Activated B cell treated with CpG ODN at 0.5 μM for 24 hours (primary cell): ENCODE measurements around the gene OLFM3. TPM values are rescaled to one million over a fixed set of nuclear protein-coding genes. Genes with fewer than 3 reads are reported as not detected.

Experiments used
- ATAC-seq: fragments of 200-7000 bp; cut with Tn5 transposase; one replicate; pipeline ENCODE4 v1.10.0; 2021; ENCODE audit warnings: low read depth, mild to moderate bottlenecking, moderate library complexity
- CTCF ChIA-PET: fragments of 350-600 bp; sonication (Branson Sonifier 250); formaldehyde crosslinking; loops from one replicate; lab custom pipeline; 2021; ENCODE audit warnings: antibody characterized with exemption; lab: Charles Lee
- POLR2A ChIA-PET: fragments of 350-600 bp; sonication (Branson Sonifier 250); formaldehyde crosslinking; loops from one replicate; lab custom pipeline; 2021; ENCODE audit warnings: antibody characterized with exemption; lab: Charles Lee
- DNase-seq: peaks from one replicate; pipeline ENCODE4 v3.0.0; 2022
- H3K27ac Mint-ChIP-seq: one replicate; pipeline ENCODE4 v1.8.0; 2020; ENCODE audit warnings: mixed read lengths
- H3K27me3 Mint-ChIP-seq: one replicate; pipeline ENCODE4 v1.8.0; 2021; ENCODE audit warnings: mixed read lengths
- H3K36me3 Mint-ChIP-seq: one replicate; pipeline ENCODE4 v1.8.0; 2021; ENCODE audit warnings: low read depth, mixed read lengths
- H3K4me1 Mint-ChIP-seq: one replicate; pipeline ENCODE4 v1.8.0; 2021; ENCODE audit warnings: mixed read lengths
- H3K4me3 Mint-ChIP-seq: one replicate; pipeline ENCODE4 v1.8.0; 2020; ENCODE audit warnings: mild to moderate bottlenecking, mixed read lengths
- H3K9me3 Mint-ChIP-seq: one replicate; pipeline ENCODE4 v1.8.0; 2020; ENCODE audit warnings: mixed read lengths
- intact Hi-C: fragments of 100-400 bp; cut with micrococcal nuclease; formaldehyde crosslinking; loops from one replicate; pipeline ENCODE4 v1.15.1; 2024
- total RNA-seq: library from RNA; stranded (reverse); gene quantifications from 2 replicates; pipeline ENCODE4 v1.2.3, GENCODE V29; 2022
- TF ChIP-seq, protein P1 (sequence below): fragments of 200-600 bp; IDR thresholded peaks from one replicate; pipeline ENCODE4 v1.8.0; 2022; ENCODE audit warnings: antibody characterized with exemption, mild to moderate bottlenecking

The OLFM3 gene
- total RNA-seq, 1 donor from 2014 or later, result not detected

DNA sequence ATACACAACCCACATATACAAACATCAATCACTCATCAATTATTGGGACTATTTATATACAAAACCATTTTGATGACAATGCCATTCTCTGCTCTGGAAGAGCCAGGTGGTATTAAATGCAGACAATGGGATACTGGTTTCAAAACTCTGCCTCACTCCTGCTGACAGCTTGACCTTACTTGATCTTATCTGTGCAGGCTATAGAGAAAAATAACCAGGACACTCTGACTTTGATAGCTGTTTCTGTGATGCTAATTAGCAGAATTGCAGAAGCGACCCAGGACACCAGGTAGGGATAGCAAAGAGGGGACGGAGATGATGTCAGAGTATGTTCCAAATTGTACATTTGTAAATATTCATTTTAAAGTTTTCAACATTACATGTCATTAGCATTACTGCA is 89.5 kb downstream of the OLFM3 start:
- Mint-ChIP-seq H3K36me3 (no peaks in the 10 kb centered on the region), H3K4me1 (no peaks in the 10 kb centered on the region), H3K9me3 (no peaks in the 10 kb centered on the region), H3K4me3 (no peak overlapping the region), H3K27ac (no peak overlapping the region), H3K27me3 (no peaks in the 10 kb centered on the region)
- DNase-seq, result no peak
- ChIA-PET POLR2A (interaction anchor here (0.6 kb wide), 1 partner anchor 709 kb away, joined by 4 read pairs; no protein-coding TSS in a partner anchor), CTCF (no interaction called here)
- intact Hi-C loops, result no loop called here
- ATAC-seq, result no peak
- TF ChIP-seq, protein P1, sequence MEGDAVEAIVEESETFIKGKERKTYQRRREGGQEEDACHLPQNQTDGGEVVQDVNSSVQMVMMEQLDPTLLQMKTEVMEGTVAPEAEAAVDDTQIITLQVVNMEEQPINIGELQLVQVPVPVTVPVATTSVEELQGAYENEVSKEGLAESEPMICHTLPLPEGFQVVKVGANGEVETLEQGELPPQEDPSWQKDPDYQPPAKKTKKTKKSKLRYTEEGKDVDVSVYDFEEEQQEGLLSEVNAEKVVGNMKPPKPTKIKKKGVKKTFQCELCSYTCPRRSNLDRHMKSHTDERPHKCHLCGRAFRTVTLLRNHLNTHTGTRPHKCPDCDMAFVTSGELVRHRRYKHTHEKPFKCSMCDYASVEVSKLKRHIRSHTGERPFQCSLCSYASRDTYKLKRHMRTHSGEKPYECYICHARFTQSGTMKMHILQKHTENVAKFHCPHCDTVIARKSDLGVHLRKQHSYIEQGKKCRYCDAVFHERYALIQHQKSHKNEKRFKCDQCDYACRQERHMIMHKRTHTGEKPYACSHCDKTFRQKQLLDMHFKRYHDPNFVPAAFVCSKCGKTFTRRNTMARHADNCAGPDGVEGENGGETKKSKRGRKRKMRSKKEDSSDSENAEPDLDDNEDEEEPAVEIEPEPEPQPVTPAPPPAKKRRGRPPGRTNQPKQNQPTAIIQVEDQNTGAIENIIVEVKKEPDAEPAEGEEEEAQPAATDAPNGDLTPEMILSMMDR, result no peak

DNA sequence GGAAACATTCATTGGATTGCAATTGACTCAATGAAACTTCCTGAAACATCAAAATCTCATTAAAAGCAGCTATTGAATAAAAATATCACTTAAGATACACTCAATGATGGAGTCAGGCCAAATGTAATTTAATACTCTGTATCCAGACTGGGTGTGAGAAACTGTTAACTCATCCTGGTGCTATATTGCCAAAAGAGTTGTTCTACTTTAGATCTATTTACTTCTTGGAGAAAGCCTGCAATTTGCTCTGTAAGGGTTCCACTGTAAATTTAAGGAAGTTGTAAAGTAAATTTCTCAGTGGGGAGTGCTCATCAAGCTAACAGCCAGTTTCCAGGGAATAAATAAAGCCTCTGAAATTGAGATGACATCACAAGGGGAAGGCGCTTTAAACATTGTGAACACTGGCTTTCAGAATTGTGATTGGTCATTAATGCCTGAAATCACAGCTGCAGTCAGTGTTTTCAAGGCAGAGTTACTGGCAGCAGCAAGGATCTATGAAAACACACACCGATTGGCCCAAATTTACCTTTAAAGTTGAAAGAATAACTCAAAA is 91.4 kb downstream of the OLFM3 start:
- H3K9me3 Mint-ChIP-seq, result no peaks in the 10 kb centered on the region
- H3K36me3 Mint-ChIP-seq, result no peaks in the 10 kb centered on the region
- ATAC-seq (no peak), DNase-seq (no peak)
- TF ChIP-seq, protein P1, result no peak
- H3K4me1 Mint-ChIP-seq, result no peaks in the 10 kb centered on the region
- ChIA-PET CTCF (no interaction called here), POLR2A (no interaction called here)
- H3K27me3 Mint-ChIP-seq, result no peaks in the 10 kb centered on the region
- no peak overlapping the region for H3K4me3 Mint-ChIP-seq
- intact Hi-C loops, result no loop called here
- H3K27ac Mint-ChIP-seq, result no peak overlapping the region

DNA sequence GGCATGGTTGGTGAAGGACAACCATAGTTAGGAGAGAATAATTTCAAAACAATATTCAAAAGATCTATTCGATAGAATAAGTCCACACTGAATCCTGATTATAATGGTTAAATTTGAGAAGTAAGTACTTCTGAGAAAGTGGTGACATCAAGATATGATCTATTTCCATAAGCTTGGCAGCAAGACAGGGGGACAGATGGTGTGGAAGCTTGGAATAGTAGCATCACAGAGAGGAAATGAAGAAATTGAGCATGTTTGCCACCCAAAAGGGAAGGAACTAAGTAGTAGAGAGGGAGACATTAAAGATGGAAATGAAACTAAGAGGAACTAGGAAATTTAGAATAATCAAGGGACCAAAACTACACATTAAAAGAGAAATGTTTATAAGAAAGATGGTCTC is 94.5 kb downstream of the OLFM3 start:
- H3K27me3 Mint-ChIP-seq, result no peaks in the 10 kb centered on the region
- H3K4me1 Mint-ChIP-seq, result no peaks in the 10 kb centered on the region
- H3K27ac Mint-ChIP-seq, result no peak overlapping the region
- ATAC-seq (no peak), DNase-seq (no peak)
- ChIA-PET CTCF (no interaction called here), POLR2A (no interaction called here)
- H3K36me3 Mint-ChIP-seq, result no peaks in the 10 kb centered on the region
- no peaks in the 10 kb centered on the region for H3K9me3 Mint-ChIP-seq
- no peak overlapping the region for H3K4me3 Mint-ChIP-seq
- TF ChIP-seq, protein P1, result no peak
- intact Hi-C loops, result no loop called here

DNA sequence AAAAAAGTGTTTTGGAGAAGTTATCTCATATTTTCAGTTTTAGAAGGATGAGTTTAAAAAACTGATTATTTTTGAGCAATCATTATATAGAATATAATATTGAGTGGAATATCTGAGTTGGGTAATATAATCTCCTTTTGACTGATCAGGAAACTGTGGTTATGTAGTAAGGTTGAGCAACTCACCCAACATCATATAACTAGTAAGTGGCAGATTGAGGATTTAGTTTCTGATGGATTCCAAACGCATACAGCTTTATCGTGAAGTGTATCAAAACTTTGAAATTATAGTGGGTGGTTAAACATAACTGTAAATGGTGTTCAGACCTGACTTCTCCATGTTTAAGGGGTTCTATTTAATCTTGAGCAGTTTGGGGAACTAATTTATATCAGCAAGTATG is 98.6 kb downstream of the OLFM3 start:
- no peak overlapping the region for H3K4me3 Mint-ChIP-seq
- H3K36me3 Mint-ChIP-seq, result no peaks in the 10 kb centered on the region
- H3K4me1 Mint-ChIP-seq, result no peaks in the 10 kb centered on the region
- ATAC-seq (no peak), DNase-seq (no peak)
- ChIA-PET CTCF (no interaction called here), POLR2A (no interaction called here)
- TF ChIP-seq, protein P1, result no peak
- intact Hi-C loops, result no loop called here
- H3K27ac Mint-ChIP-seq, result no peak overlapping the region
- H3K27me3 Mint-ChIP-seq, result no peaks in the 10 kb centered on the region
- H3K9me3 Mint-ChIP-seq, result no peaks in the 10 kb centered on the region

DNA sequence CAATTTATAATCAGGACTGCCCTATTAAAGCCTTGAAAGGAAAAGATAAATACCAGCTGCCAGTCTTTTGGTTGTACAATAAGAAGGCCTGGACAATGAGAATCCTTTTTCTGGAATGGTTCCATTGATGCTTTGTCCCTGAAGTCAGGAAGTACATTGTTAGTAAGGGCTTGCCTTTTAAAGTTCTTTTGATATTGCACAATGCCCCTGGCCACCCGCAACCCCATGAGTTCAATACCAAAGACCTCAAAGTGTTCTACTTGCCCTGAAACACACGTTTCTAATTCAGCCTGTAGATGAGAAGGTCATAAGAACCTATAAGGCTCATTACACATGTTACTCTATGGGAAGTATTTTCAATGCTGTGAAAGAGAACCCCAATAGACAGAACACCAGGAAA is 112.1 kb downstream of the OLFM3 start:
- TF ChIP-seq, protein P1, result no peak
- Mint-ChIP-seq H3K4me1 (no peaks in the 10 kb centered on the region), H3K27ac (no peak overlapping the region), H3K27me3 (no peaks in the 10 kb centered on the region), H3K36me3 (no peaks in the 10 kb centered on the region), H3K4me3 (no peak overlapping the region), H3K9me3 (no peaks in the 10 kb centered on the region)
- ChIA-PET CTCF (no interaction called here), POLR2A (no interaction called here)
- ATAC-seq (no peak), DNase-seq (no peak)
- intact Hi-C loops, result no loop called here
